HEK293T (cell line): ENCODE data around the gene UBQLNL.

ENCODE experiments used
- BHLHE40 ChIP-seq: fragments of 450-650 bp; IDR thresholded peaks from 2 replicates; pipeline ENCODE4 v1.6.1; 2016; ENCODE audit warnings: mild to moderate bottlenecking, moderate library complexity, borderline replicate concordance
- SP1 ChIP-seq: fragments of 450-650 bp; IDR thresholded peaks from 2 replicates; pipeline ENCODE4 v1.6.1; 2017

- no peak for TF ChIP-seq BHLHE40
- no peak for TF ChIP-seq SP1
These were observed 20.0 kb upstream of the UBQLNL start for GRCh38 chr11:5536482-5536881.
